ENCODE measurements around the gene FUT1. TPM values are rescaled to one million over a fixed set of nuclear protein-coding genes. Genes with fewer than 3 reads are reported as not detected.
A peak's percentile ranks its signal among the peaks of the same experiment; 100 is the strongest.

Gene FUT1
- total RNA-seq: 1 to 10 TPM in 3 of 4 donors, under 1 TPM in 1; 0.83 to 2.5 (median 2.1) TPM

DNA sequence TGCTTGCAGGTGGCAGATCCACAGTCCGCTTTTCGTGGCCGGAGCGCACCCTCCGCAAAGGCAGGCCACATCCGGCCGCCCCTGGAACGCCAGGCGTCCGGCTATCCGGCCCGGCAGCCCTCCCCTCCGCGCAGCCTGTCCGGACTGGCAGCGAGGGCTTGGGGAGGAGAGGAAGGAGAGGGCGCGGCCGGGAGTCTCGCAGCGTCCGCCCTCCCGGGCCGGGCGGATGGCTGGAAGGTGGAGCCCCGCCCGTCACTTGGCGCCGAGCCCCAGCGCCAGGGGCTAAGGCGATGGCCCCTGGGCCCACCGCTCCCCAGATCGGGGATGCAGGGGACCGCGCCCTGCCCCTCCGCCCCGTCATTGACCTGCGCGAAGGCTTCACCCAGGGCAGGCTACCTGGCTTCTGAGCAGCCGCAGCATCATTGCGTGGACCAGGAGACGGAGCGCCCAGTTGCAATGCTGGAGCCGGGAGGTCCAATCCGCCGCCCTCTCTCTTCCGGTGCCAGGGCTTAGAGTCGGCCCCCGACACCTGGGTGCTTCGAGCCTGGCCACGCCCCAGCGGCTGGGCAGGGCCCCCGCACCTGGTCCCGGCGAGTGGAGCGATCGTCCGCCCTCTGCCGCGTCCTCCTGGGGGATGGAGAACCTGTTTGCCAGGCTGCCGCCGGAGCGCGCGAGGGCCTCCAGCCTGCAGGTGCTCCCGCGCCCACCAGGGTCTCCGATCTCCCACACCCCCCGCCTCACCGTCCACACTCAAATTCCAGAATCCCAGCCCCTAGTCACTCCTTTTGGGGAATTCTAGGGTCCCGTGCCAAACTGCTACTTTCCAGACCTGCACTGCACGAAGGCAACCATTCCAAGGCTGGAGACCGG lies at the start of gene FUT1:
FUT1 (minus strand) TSS at position 146 of the 870 bp plus-strand sequence. CDS start 1,360 bp downstream, outside the sequence.
- Histone ChIP-seq H3K9me3 (no peaks in the 10 kb centered on the region), H3K4me3 (peak within 1 kb of the TSS; percentile 38 to 60 (median 48)), H3K4me1 (peaks cover 10 to 22% (median 15%) of the 10 kb centered on the region in 4 donors), H3K27ac (replicated peaks in 1 of 4) (peak within 1 kb of the TSS in 3 of 4 donors; percentile 30 to 61 (median 51)), H3K27me3 (peaks cover 0 to 72% (median 24%) of the 10 kb centered on the region in 4 donors), H3K36me3 (peaks cover 0 to 23% (median 0%) of the 10 kb centered on the region in 4 donors)
- no peak for DNase-seq (ENCODE audit: extremely low spot score)
- WGBS: 13% methylated on average over 28 of the region's 73 CpGs
- TF ChIP-seq POLR2AphosphoS5 (IDR thresholded peaks at IDR 0.05): peak; percentile 65 to 69
- TF ChIP-seq, protein P1, sequence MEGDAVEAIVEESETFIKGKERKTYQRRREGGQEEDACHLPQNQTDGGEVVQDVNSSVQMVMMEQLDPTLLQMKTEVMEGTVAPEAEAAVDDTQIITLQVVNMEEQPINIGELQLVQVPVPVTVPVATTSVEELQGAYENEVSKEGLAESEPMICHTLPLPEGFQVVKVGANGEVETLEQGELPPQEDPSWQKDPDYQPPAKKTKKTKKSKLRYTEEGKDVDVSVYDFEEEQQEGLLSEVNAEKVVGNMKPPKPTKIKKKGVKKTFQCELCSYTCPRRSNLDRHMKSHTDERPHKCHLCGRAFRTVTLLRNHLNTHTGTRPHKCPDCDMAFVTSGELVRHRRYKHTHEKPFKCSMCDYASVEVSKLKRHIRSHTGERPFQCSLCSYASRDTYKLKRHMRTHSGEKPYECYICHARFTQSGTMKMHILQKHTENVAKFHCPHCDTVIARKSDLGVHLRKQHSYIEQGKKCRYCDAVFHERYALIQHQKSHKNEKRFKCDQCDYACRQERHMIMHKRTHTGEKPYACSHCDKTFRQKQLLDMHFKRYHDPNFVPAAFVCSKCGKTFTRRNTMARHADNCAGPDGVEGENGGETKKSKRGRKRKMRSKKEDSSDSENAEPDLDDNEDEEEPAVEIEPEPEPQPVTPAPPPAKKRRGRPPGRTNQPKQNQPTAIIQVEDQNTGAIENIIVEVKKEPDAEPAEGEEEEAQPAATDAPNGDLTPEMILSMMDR (IDR thresholded peaks at IDR 0.05): no peak
- intact Hi-C loops (cut with DNase I): no loop called here

DNA sequence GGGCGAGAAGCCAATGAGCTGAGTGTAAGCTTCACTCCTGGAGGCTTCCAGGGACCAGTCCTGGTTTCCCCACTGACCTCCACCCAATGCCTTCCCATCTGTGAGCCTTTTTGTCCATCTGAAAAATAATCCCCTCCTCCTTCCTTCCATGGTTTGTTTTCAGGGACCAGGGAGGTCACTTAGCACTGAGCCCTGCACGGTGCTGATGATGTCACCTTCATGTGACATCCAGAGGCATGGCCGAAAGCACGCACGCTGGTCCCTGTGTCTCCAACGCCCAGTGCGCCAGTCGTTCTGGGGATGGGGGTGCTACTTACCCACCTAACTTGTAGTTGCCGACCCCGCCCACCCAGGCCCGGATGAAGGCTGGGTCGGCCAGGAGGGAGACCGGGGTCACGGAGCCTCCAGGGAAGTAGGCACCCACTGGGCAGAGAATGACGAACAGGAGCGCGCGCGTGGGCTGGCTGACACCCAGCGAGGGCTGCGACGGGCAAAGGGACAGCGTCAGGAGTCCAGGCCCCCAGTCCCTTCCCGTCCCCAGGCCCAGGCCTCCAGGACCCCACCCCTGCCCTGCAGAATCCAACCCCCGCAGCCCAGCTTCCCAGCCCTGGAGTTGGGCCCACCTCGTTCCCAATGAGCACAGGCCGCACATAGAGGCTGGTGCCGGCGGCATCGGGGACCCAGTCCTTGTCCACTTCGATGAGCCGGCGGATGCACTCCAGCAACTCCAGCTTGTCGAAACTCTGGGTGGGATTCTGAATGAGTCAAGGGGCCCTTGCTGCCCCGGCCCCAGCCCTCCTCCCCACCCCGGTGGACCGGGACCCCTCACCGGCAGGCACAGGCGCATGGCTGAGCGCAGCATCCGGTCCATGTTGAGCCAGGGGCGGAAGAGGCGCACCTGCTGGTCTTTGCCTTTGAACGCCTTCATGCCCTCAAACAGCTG lies 47.2 kb upstream of the FUT1 start:
- WGBS: 92% methylated on average over 38 of the region's 44 CpGs
- Histone ChIP-seq H3K36me3 (peaks cover 7 to 33% (median 18%) of the 10 kb centered on the region in 4 donors), H3K27me3 (no peaks in the 10 kb centered on the region), H3K4me3 (no peak overlapping the region), H3K9me3 (no peaks in the 10 kb centered on the region), H3K27ac (replicated peaks in 1 of 4) (peak overlapping the region in 2 of 4 donors; percentile 10 to 14), H3K4me1 (peaks cover 15 to 23% (median 20%) of the 10 kb centered on the region in 4 donors)
- no peak for DNase-seq (ENCODE audit: extremely low spot score)
- TF ChIP-seq POLR2AphosphoS5 (IDR thresholded peaks at IDR 0.05): no peak
- no peak for TF ChIP-seq POLR2A (IDR thresholded peaks at IDR 0.05; ENCODE audit: low read depth)
- TF ChIP-seq EP300 (IDR thresholded peaks at IDR 0.05): no peak
- TF ChIP-seq, protein P1 (IDR thresholded peaks at IDR 0.05): no peak
- intact Hi-C loops (cut with DNase I): loop anchor here (10.0 kb wide), 1 partner anchor 155 kb away; the partner anchor contains the start of gene CA11

DNA sequence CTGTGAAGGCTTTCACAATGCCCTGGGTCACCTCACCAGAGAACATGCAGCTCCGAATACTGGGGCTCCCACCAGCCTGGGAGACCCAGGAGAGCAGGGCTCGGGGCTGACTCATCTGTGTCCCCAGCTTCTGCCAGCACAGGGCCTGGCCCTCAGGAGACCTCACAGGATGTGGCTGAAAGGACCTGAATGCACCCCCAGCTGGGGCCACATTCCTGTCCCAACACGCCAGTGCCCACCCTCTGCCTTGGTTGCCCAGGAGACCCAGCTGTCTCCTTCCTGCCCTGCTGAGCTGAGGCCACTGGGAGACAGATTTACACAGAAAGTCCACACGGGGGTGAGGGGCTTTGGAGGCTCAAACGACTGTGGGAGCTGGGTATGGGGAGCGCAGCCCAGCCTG lies 46.5 kb upstream of the FUT1 start:
- H3K4me3 ChIP-seq: no peak overlapping the region
- H3K27ac ChIP-seq (replicated peaks in 1 of 4): peak overlapping the region in 2 of 4 donors; percentile 10 to 14
- intact Hi-C loops (cut with DNase I): loop anchor here (10.0 kb wide), 1 partner anchor 154 kb away; the partner anchor contains the start of gene CA11
- peaks cover 7 to 31% (median 18%) of the 10 kb centered on the region in 4 donors for H3K36me3 ChIP-seq
- WGBS: 89% methylated on average over 3 of the region's 6 CpGs
- H3K27me3 ChIP-seq: no peaks in the 10 kb centered on the region
- no peaks in the 10 kb centered on the region for H3K9me3 ChIP-seq
- no peak for TF ChIP-seq POLR2A (IDR thresholded peaks at IDR 0.05; ENCODE audit: low read depth)
- TF ChIP-seq EP300 (IDR thresholded peaks at IDR 0.05): no peak
- no peak for TF ChIP-seq POLR2AphosphoS5 (IDR thresholded peaks at IDR 0.05)
- TF ChIP-seq, protein P1 (IDR thresholded peaks at IDR 0.05): no peak
- no peak for DNase-seq (ENCODE audit: extremely low spot score)
- peaks cover 16 to 28% (median 23%) of the 10 kb centered on the region in 4 donors for H3K4me1 ChIP-seq

DNA sequence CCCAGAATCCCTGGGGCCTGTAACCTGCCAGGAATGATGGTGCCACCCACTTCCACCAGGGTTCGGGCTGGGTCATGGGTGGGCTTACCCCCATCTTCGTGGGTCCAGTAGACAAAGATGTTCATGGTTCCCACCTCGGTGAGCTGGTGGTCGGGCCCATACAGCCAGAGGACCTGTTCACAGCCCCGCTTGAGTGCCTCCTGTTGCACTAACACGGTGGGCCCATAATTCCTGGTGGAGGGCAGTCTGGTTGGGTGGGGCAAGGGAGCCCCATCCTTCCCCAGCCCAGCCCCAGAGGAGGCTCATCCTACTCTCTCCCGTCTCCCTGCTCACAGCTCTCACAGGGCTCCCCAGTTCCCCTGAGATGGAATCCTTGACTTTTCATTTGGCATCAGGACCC lies 44.7 kb upstream of the FUT1 start:
- no peaks in the 10 kb centered on the region for H3K27me3 ChIP-seq
- DNase-seq (ENCODE audit: extremely low spot score): no peak
- intact Hi-C loops (cut with DNase I): loop anchor here (10.0 kb wide), 1 partner anchor 152 kb away; the partner anchor contains the start of gene CA11
- 100% methylated on average over 5 of the region's 7 CpGs for WGBS
- peaks cover 16 to 28% (median 23%) of the 10 kb centered on the region in 4 donors for H3K4me1 ChIP-seq
- H3K36me3 ChIP-seq: peaks cover 7 to 31% (median 18%) of the 10 kb centered on the region in 4 donors
- no peak overlapping the region for H3K4me3 ChIP-seq
- H3K9me3 ChIP-seq: no peaks in the 10 kb centered on the region
- peak overlapping the region in 2 of 4 donors; percentile 11 to 88 for H3K27ac ChIP-seq (replicated peaks in 1 of 4)
- no peak for TF ChIP-seq EP300 (IDR thresholded peaks at IDR 0.05)
- TF ChIP-seq, protein P1 (IDR thresholded peaks at IDR 0.05): no peak
- TF ChIP-seq POLR2AphosphoS5 (IDR thresholded peaks at IDR 0.05): no peak
- TF ChIP-seq POLR2A (IDR thresholded peaks at IDR 0.05; ENCODE audit: low read depth): no peak
